ENCODE measurements around the gene SASH1.

DNA sequence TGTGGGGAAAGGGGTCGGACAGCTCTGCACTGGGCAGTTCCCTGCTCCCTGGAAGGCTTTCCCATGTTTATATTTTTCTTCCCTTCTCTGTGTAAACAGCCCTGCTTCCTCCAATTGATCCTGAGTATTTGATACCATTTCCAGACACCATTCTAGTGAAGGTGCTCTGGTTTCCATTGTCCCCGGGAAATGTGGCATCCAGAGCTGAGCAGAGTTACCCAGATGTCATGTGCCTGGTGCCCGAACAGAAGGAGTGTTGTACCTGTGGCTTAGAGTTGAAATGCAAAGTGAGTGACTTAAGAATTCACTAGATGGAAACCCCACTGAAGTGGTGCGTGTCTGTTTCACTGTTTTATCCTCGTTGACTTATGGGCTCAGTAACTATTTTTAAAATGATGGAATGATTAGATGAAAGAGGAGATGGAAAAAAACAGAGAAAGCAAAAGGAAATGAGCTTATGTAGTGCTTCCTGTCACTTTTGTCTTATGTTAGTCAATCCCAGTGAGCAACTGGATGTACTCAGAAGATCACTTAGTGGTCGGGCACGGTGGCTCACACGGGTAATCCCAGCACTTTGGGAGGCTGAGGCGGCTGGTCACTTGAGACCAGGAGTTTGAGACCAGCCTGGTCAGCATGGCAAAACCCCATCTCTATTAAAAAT is 83.8 kb downstream of the SASH1 start:
- TF ChIP-seq, protein P1, sequence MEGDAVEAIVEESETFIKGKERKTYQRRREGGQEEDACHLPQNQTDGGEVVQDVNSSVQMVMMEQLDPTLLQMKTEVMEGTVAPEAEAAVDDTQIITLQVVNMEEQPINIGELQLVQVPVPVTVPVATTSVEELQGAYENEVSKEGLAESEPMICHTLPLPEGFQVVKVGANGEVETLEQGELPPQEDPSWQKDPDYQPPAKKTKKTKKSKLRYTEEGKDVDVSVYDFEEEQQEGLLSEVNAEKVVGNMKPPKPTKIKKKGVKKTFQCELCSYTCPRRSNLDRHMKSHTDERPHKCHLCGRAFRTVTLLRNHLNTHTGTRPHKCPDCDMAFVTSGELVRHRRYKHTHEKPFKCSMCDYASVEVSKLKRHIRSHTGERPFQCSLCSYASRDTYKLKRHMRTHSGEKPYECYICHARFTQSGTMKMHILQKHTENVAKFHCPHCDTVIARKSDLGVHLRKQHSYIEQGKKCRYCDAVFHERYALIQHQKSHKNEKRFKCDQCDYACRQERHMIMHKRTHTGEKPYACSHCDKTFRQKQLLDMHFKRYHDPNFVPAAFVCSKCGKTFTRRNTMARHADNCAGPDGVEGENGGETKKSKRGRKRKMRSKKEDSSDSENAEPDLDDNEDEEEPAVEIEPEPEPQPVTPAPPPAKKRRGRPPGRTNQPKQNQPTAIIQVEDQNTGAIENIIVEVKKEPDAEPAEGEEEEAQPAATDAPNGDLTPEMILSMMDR (IDR thresholded peaks at IDR 0.05), result no peak
- no peak for TF ChIP-seq POLR2A (IDR thresholded peaks at IDR 0.05)

Data from heart left ventricle (tissue), 13 donors.